ENCODE data around the gene CELF4.
"Not testable (repeated sequence)": the region's sequence is repeated elsewhere in the genome, so short reads cannot be mapped to it uniquely, and the experiment has no call there.

CELF4 gene

DNA sequence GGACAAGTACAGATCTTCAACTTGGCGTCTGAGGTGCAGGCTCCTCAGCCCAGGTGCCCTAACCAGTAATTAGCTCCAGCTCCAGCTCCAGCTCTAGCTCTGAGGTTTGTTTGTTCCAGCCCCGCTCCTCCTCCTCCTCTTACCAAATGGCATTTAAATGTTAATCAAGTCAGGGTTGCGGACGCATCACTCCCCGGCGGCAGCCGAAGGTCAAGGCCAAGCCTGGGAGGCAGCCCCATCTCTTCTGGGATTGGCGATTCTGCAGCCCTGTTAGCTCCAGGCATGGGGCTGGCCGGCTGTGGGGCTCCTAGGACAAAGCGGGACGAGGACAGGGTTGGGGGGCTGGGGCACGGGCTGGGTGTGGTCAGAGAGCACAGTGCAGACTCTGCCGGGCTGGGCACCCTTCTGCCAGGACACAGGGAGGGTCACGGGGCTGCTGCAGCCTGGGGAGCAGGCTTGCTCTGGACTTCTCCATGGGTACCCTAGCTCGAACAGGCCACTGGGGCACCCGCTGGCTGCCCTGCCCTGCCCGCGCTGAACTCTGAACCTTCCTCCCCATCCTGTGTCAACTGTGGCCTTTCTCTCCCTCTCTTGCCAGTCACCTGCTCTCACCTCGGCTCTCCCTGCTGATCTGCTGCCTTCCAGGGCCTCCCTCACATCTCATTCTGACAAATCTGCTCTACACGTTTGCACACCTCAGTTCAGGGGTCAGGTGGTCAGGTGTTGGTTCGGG lies 203.3 kb downstream of the CELF4 start:
- H3K27ac ChIP-seq = no peak overlapping the region
- TF ChIP-seq CTCF (conservative IDR thresholded peaks at IDR 0.05) = no peak

DNA sequence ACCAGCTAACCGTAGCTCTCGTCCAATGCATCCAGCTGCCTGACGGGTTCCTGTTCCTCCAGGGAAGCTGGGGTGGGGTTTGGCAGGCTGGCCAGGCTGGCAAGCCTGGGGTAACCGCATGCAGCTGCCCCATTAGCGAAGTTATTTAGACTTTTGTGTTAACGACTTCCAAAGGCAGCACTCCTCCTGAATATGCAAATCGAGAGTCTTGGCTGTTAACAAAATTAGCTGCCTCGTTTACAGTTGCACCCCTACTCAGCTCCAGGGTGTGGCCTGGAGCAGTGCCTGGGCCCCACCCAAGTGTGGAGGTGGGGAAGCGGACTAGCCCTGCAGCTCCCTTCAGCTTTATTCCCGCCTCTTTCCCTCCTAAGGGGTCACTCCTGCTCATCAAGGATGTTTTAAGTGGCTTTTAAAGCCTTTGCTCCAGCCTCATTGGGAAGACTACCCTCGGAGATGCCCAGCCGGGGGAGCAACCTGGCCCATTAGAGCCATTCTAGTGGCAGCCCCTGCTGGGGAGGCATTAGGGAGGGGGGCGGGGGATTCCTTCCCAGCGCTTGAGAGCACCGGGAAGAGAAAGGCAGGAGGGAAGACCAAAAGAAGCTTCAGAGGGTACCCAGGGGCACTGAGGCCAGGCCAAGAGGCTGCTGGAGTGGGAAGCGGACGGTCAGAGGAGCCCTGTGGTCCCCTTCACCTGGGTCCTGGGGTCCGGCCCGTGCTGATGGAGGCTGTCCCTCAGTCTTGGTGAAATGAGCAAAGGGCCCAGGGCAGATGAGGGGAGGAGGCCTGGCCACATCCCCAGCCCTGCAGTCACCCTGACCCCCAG lies 204.1 kb downstream of the CELF4 start:
- no peak for TF ChIP-seq CTCF (conservative IDR thresholded peaks at IDR 0.05)
- H3K27ac ChIP-seq = no peak overlapping the region

GRCh38 chr18:37358061-37358460 lies 207.5 kb downstream of the CELF4 start:
- H3K27ac ChIP-seq = not testable (repeated sequence)

DNA sequence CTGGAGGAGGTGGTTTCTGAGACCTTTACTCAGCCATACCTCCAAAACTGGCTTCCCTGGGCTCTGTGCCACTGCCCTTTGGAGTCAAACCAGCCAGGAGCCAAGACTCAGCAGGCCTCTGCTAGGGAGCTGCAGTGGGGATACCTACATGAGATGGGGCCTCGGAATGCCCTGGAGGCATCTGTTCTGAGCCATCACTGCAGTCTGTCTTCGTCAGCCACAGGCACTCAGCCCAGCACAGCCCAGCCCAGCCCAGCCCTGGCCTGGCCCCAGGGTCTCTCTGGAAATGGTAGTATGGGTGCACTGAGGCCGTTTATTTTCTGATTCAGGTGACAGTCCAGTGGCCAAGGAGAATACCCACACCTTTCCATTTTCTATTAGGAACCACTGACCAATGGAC lies 209.8 kb downstream of the CELF4 start:
- no peak overlapping the region for H3K27ac ChIP-seq
- TF ChIP-seq CTCF (conservative IDR thresholded peaks at IDR 0.05) = no peak

DNA sequence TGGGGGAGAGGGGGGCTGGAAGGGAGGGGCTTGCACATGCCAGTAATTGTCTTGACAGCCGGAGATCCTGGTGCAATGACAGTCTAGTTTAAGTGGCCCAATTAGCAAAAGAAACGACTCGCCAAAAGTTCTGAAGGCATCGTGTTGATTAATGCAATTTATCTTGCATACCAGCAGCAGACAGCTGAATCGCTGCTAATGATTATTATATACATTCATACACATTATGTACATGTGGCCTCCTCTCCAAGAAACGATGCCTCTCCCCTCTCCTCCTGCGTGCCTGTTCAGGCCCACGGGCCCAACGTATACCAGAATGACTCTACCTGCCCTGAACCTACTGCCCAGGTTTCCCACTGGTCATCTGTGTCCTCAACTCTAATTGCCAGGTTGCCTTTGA lies 214.5 kb downstream of the CELF4 start:
- H3K27ac ChIP-seq = no peak overlapping the region
- TF ChIP-seq CTCF (conservative IDR thresholded peaks at IDR 0.05) = no peak

- no peak overlapping the region for H3K27ac ChIP-seq
- no peak for TF ChIP-seq CTCF (conservative IDR thresholded peaks at IDR 0.05)
Observed at GRCh38 chr18:37348729-37349128, 216.9 kb downstream of the CELF4 start.

GRCh38 chr18:37346048-37346447 lies 219.6 kb downstream of the CELF4 start:
- no peak for TF ChIP-seq CTCF (conservative IDR thresholded peaks at IDR 0.05)

DNA sequence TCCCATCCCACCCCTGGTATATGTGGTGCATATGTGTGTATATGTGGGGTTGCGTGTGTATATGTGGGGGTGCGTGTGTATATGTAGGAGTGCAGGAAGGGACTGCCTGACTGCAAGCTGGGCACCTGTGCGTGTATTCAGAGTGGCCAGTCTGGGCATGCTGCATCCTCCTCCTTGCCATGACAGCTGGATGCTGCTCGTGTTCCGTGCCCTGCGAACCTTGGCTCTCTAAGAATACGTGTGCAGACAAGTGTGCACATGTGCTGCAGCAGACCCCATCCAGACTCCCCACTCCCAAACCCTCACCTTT lies 222.1 kb downstream of the CELF4 start:
- peak; percentile 54 for TF ChIP-seq CTCF (conservative IDR thresholded peaks at IDR 0.05)
- no peak overlapping the region for H3K27ac ChIP-seq

More at GRCh38 chr18:37346048-37346447, 219.6 kb downstream of the CELF4 start:
- H3K27ac ChIP-seq = no peak overlapping the region
